ENCODE data around the gene TACR1. TPM values are rescaled to one million over a fixed set of nuclear protein-coding genes. Genes with fewer than 3 reads are reported as not detected.

Gene TACR1
- total and polyA plus RNA-seq, 2 donors from 2014 or later, result 0.49 to 5.1 TPM

- Histone ChIP-seq H3K4me1 (ENCODE audit: control insufficient read depth in 2 of 3, insufficient read depth in 2 of 3, low read depth in 1 of 3, low read length in 3 of 3) (no peaks in the 10 kb centered on the region), H3K4me3 (ENCODE audit: low read length in 3 of 3) (no peak overlapping the region), H3K27me3 (ENCODE audit: control insufficient read depth, insufficient read depth, low read length) (no peaks in the 10 kb centered on the region), H3K36me3 (ENCODE audit: control insufficient read depth in 2 of 3, insufficient read depth in 3 of 3, low read length in 3 of 3) (peaks cover 0 to 2% (median 0%) of the 10 kb centered on the region in 3 donors), H3K9ac (ENCODE audit: low read length in 3 of 3) (no peak overlapping the region), H3K27ac (ENCODE audit: low read depth in 2 of 2, low read length in 2 of 2) (no peak overlapping the region), H3K9me3 (ENCODE audit: control insufficient read depth in 2 of 3, insufficient read depth in 1 of 3, low read length in 3 of 3) (no peaks in the 10 kb centered on the region)
- TF ChIP-seq CTCF (IDR thresholded peaks at IDR 0.05; ENCODE audit: borderline replicate concordance, extremely low read depth, insufficient read depth), result no peak
- DNase-seq, result no peak
- FAIRE-seq, result no peak
- intact Hi-C loops (cut with DNase I), result no loop called here
Measured at GRCh38 chr2:75027886-75028285, 171.4 kb downstream of the TACR1 start.

GRCh38 chr2:75025633-75026380, 173.5 kb downstream of the TACR1 start:
- peaks cover 0 to 2% (median 0%) of the 10 kb centered on the region in 3 donors for H3K36me3 ChIP-seq (ENCODE audit: control insufficient read depth in 2 of 3, insufficient read depth in 3 of 3, low read length in 3 of 3)
- no peaks in the 10 kb centered on the region for H3K27me3 ChIP-seq (ENCODE audit: control insufficient read depth, insufficient read depth, low read length)
- intact Hi-C loops (cut with DNase I), result no loop called here
- H3K27ac ChIP-seq (ENCODE audit: low read depth in 2 of 2, low read length in 2 of 2), result no peak overlapping the region
- H3K4me1 ChIP-seq (ENCODE audit: control insufficient read depth in 2 of 3, insufficient read depth in 2 of 3, low read depth in 1 of 3, low read length in 3 of 3), result no peaks in the 10 kb centered on the region
- DNase-seq, result no peak
- FAIRE-seq, result no peak
- TF ChIP-seq CTCF (IDR thresholded peaks at IDR 0.05; ENCODE audit: borderline replicate concordance, extremely low read depth, insufficient read depth), result no peak
- H3K4me3 ChIP-seq (ENCODE audit: low read length in 3 of 3), result no peak overlapping the region
- no peak overlapping the region for H3K9ac ChIP-seq (ENCODE audit: low read length in 3 of 3)
- H3K9me3 ChIP-seq (ENCODE audit: control insufficient read depth in 2 of 3, insufficient read depth in 1 of 3, low read length in 3 of 3), result no peaks in the 10 kb centered on the region

GRCh38 chr2:75025216-75025615, 174.1 kb downstream of the TACR1 start:
- peaks cover 0 to 2% (median 0%) of the 10 kb centered on the region in 3 donors for H3K36me3 ChIP-seq (ENCODE audit: control insufficient read depth in 2 of 3, insufficient read depth in 3 of 3, low read length in 3 of 3)
- no peak overlapping the region for H3K27ac ChIP-seq (ENCODE audit: low read depth in 2 of 2, low read length in 2 of 2)
- no peak for FAIRE-seq
- no peak overlapping the region for H3K4me3 ChIP-seq (ENCODE audit: low read length in 3 of 3)
- H3K9ac ChIP-seq (ENCODE audit: low read length in 3 of 3), result no peak overlapping the region
- H3K9me3 ChIP-seq (ENCODE audit: control insufficient read depth in 2 of 3, insufficient read depth in 1 of 3, low read length in 3 of 3), result no peaks in the 10 kb centered on the region
- intact Hi-C loops (cut with DNase I), result no loop called here
- no peak for DNase-seq
- TF ChIP-seq CTCF (IDR thresholded peaks at IDR 0.05; ENCODE audit: borderline replicate concordance, extremely low read depth, insufficient read depth), result no peak
- H3K27me3 ChIP-seq (ENCODE audit: control insufficient read depth, insufficient read depth, low read length), result no peaks in the 10 kb centered on the region
- H3K4me1 ChIP-seq (ENCODE audit: control insufficient read depth in 2 of 3, insufficient read depth in 2 of 3, low read depth in 1 of 3, low read length in 3 of 3), result no peaks in the 10 kb centered on the region

All from kidney (tissue), 14 donors.